NCI-H1694 treated with DMSO at 0.1 percent for 48 hours (cell line): ENCODE measurements around the gene ATP10A.
"Not testable (repeated sequence)": the region's sequence is repeated elsewhere in the genome, so short reads cannot be mapped to it uniquely, and the experiment has no call there.

ENCODE experiments used
- DNase-seq: peaks from one replicate; lab custom pipeline; 2025; lab: John Stamatoyannopoulos, UW

Gene ATP10A

DNA sequence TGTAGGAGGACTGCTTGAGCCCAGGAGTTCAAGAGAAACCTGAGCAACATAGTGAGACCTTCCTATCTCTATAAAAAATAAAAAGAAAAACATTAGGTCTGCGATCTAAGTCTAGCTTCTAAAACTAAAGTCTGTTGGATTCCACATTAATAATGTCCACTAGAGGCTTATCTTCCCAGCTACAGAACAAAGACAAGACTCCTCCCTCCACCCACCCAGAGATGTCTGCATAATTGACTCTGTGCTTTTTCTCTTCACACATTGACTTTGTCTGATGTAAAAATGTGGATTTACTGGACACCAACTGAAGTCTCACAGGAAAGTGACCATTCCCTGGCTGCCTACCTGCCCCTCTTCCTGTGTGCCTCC lies 91.8 kb downstream of the ATP10A start:
- no peak for DNase-seq

DNA sequence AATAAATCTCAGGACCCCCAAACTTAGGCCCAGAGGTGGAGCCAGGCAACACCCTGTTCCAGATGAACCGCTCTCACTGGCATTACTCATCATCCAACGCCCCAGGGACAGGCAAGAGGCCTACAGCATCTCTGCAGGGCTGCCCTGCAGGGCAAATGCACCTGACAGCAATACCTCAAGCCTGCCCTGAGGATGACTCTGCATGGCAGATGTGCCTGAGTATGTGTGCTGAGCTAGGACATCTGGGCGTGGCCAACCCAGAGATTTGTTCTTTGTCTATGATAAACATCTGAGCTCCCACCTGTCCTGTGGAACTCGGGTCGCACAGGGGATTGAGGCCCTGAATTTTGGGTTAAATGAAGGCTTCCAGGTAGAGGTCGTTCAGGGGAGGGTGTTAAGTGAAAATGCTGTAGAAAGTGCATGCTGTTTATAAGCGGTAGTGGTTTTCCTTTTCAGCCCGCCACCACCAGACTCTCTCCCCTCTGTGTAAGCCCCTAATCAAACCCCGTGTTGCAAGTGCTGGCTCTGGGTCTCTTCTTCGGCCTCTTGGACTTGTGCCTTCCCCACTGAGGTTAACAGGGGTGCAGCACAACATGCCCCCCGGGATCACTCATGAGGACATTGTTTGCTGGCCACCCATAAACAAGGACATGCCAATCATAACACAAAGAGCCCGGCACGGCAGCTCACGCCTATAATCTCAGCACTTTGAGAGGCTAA lies 92.3 kb downstream of the ATP10A start:
- no peak for DNase-seq

DNA sequence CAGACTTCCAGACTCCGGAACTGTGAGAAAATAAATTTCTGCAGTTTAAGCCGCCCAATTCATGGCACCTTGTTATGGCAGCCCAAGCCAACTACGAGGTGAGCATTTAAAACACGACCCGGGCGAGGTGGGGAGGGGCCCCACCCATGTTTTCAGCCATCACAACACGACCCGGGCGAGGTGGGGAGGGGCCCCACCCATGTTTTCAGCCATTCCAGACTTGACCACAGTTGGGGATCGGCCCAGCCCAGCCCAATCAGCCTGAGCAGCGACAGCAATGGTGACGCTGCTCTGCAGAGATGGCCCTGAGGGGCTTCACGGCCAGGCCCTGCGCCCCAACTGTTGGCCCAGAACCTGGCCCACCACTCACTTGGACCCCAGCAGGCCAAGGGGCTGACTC lies 93.1 kb downstream of the ATP10A start:
- no peak for DNase-seq

DNA sequence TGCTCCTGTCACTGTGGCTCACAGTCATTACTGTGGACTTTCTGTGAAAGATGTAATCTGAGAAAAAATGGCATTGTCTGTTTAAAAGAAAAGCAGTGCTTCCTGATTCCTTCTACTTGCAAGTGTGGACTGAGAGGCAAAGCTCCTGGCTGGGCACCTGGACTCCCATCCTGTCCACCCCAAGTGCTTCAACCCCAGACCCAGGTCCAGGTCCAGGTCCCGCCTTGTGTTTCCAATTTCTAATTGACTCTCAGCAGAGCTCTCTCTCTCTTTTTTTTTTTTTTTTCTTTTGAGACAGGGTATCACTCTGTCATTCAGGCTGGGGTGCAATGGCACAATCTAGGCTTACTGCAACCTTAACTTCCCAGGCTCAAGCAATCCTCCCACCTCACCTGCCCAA lies 94.9 kb downstream of the ATP10A start:
- DNase-seq, result no peak

DNA sequence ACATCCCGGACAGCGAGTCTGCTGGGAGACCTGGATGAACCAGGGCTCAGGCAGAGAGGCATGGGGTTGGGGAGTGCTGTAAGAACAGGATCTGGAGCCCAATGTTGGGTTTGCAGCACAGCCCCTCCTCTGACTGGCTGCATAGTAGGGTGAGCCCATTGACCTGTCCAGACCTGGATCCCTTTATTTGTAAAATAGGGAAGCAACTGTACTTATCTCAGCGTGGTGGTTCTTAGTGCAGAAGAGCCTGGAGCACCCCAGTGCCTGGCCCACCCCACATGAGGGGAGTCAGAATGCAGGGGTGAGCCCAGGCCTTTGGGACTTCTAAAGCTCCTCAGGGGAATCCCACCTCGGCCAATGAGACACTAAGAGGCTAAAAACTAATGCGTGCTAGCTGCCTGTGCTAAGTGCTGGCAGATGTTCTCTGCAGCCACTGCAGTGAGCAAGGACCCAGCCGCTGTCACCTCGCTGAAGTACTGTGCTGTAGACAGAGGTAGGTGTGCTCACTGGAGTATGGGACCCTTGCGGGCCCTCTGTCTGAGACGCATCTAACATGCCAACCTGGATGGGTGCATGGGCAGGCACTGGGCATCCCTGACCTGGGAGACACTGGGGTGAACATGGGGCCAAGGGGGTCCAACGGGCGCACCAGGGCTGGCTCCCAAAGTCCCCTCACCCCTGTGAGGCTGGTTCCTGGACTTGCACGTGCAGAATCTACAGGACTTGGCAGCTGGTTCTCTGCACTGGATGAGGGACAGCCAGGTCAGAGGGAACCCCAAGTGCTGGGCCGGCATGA lies 95.6 kb downstream of the ATP10A start:
- no peak for DNase-seq

DNA sequence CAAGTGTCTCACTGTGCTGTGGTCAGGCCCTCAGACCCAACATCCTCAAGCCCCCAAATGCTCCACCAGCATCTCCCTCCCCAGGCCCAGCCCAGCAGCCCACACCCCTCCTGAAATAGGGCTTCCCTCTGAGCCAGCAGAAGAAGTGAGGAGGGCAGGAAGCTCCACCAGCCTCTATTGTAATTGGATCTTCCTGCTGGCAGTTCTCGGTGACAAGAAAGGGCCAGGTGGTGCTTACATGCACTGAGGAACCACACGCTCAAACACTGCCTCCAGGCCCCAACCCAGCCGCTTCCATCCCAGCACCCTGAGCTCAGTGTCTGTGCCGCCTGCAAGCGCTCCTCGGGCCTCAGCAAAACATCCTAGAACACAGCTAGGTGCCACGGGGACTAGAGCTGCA lies 96.7 kb downstream of the ATP10A start:
- DNase-seq, result peak; percentile 5

DNA sequence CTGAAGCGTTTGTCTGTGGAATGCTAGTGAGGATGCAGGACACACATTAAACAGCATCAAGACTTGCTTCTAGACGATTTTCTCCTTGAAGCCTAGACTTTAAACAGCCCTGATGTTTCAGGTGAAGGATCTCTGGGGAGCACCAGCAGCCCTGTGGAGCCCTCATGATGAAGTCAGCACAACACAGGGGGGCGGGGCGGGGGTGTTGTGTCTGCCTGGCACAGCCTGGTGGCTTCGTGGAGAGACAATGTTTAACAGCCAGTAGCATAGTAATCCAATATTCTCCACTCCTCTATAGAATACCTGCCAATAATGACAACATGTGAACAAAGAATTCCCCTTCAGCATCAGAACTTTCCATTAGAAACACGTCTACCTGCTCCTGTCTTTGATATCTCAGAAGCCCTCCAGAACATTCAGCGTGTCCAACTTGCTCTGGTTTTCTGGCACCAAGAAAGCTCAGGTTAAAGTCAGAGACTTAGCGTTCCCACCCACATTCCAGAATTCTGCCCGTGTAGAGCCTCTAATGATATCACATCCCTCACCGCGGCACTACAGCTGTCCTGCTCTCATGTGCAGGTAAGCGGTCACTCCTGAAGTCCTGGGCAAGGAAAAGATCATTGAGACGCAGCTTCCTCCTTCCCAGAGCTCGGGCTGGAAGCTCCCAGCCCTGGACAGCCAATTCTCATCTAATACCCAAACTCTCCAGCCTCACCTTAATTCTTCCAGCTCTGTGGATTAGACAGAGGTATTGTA lies 98.0 kb downstream of the ATP10A start:
- DNase-seq, result no peak

DNA sequence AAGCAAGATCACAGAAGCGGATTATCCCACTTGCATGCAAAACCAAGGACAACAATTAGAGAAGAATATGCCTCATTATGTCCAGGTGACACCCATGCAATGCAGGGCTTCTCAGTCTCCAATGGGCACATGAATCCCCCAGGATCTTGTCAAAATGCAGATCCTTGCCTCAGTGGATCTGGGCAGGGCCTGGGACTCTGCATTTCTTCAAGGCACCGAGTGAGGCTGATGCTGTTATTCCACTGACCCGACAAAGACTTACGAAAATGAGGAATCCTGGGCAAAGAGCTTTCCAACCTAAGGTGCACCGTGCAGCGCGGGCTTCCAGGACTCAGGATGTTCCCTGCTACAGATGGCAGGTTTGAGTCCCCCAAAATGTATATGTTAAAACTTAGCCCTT lies 99.2 kb downstream of the ATP10A start:
- no peak for DNase-seq

DNA sequence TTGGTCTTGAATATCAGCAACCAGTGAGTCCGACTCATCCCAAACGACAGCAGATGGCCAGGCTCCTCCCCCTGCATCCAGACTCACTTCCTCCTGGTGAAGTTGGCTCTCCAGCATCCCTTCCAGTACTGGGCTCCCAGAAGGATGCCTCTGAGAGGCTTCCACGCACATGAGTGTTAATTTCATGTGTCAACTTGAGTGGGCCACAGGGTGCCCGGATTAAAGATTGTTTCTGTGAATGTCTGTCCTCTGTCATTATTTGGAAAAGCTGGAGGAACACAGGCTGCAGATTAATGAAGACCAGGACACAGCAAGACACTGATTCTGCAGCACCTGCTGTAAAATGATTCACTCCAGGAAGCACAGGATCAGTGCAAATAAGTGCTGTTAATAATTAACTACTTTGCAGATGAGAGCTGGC lies 99.8 kb downstream of the ATP10A start:
- peak; percentile 65 for DNase-seq

DNA sequence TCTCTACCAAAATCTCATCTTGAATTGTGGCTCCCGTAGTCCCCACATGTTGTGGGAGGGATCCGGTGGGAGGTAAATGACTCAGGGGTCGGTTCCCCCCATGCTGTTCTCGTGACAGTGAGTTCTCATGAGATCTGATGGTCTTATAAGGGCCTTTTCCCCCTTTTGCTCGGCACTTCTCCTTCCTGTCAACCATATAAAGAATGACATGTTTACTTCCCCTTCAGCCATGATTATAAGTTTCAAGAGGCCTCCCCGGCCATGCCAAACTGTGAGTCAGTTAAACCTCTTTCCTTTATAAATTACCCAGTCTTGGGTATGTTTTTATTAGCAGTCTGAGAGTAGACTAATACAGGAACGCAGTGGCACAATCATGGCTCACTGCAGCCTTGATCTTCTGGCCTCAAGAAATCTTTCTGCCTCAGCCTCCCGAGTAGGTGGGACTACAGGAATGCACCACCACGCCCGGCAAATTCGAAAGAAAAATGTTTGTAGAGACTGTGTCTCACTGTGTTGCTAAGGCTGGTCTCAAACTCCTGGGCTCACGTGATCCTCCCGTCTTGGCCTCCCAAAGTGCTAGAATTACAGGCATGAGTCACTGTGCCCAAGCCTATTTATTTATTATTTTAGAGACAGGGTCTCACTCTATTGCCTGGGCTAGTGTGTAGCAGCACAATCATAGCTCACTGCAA lies 101.0 kb downstream of the ATP10A start:
- DNase-seq, result no peak

DNA sequence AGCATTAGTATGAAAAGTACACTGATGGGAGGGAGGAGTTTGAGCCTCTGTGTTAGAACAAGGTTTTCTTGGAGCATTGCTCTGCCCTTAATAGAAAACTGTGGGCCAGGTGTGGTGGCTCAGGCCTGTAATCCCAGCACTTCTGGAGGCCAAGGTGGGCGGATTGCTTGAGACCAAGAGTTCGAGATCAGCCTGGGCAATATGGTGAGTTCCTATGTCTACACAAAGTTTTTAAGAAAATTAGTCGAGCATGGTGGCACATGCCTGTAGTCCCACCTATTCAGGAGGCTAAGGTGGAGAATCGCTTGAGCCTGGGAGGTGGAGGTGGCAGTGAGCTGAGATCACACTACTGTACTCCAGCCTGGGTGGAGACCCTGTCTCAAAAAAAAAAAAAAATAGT lies 103.7 kb downstream of the ATP10A start:
- no peak for DNase-seq

DNA sequence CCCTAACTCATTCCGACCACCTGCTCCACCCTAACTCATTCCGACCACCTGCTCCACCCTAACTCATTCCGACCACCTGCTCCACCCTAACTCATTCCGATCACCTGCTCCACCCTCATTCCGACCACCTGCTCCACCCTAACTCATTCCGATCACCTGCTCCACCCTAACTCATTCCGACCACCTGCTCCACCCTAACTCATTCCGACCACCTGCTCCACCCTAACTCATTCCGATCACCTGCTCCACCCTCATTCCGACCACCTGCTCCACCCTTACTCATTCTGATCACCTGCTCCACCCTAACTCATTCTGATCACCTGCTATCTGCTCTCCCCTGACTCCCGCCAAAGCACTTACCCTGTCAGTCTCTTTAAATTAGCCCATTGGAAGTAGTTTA lies 104.5 kb downstream of the ATP10A start:
- not testable (repeated sequence) for DNase-seq

DNA sequence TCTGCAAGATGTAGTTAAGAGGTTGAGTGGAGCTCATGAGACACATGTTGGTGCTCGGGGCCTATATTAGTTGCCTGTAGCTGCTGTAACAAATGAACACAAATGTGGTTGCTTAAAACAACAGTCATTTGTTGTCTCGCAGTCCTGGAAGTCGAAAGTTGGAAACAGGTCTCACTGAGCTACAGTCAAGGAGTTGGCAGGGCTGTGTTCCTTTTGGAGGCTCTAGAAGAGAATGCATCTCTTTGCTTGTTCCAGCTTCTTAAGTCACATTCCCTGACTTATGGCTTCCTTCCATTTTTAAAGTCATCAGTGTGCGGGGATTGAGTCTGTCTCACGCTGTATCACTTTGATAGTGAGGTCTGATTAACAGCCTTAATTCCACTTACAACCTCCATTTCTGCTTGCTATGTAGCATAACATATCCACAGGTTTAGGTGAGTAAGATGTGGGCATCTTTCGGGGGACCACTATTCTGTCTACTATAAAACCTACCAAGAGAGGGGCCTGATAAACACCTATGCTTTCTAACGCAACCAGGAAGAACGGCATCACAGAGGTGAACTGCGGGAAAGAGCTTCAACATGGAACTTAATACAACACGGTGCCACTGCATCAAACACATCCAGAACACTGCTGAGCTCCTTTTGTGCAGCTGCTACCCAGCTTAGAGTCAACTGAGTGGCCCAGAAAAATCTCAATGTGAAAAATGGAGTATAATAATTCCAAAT lies 119.4 kb downstream of the ATP10A start:
- DNase-seq, result no peak

DNA sequence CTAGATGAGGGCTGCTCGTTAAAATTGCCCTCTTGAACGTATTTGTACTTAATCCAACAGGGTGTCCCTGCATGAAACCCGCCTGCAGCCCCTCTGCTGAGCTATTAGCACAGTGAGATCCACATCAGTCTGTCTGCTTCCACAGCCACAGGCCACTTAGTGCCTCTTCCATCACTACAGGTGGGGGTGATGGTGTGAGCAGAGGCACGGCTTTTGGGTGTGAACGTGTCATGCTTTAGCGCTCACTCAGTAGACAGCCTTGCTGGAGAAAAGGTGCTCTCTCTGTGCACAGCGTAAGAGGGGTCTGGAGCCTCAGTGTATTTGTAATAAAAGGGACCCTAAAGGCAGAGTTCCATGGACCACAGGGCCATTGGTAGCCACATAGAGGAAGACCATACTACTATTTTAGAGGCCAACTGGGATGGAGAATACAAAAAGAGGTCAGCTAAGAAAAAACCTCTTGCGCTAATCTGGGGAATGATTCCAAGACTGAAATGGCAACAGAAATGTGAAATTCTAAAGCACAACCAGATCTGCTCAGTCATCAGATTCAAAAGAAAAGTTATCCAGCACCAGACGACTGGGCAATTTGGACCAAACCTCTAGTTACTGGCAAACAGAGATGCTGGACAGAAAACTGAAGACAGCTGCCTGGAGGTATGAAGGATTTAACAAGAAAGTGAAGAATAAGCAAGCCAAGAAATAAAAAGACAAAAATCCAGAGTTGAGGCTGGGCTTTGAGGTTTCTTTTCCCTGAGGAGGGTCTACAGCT lies 120.2 kb downstream of the ATP10A start:
- DNase-seq, result no peak

DNA sequence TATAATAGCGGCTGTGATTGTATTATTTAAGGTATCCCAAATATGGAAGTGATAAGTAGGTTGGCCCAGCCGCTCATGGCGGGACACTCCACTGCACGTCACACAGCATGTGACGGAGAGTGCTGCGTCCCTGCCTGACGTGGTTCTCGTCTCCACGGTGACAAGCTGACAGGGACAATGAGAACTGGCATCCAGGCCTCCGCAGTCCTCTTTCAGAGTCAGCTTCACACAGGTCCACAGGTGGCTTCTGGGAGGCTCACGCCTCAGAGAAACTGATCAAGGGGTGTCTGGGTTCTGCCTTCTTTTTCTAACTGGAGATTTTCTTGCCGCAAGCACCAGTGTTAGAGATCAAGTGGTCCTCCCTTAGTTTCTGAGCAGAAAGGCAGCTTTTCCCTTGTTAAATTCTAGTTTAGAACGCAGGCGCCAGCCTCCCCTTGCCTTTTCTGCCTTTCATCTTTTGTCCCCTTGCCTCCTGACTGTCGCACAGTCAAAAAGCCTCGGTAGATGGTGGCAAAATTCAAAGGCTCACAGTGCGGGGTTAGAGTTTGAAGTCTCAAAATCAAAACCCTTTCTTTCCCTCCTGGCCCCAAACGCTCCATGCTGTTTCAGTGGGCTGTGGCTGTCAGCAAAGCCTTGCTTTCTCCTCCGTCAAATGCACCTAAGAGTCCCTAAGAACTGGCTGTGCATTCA lies 120.9 kb downstream of the ATP10A start:
- no peak for DNase-seq

DNA sequence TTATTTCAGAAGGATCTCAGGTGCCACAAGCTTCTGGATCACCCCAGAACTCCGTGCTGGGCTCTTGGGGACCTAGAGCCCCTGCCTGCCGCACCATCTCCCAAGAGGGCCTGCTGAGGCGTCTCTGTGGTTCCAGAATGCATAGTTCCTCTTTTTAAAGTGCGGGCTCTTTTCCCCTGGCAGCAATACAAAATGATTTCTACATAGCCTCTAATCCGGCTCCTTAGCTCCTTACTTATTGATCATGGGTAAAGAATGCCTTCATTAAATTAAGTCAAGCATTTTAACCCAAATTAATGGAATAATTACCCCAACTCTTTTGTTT lies 121.9 kb downstream of the ATP10A start:
- no peak for DNase-seq

DNA sequence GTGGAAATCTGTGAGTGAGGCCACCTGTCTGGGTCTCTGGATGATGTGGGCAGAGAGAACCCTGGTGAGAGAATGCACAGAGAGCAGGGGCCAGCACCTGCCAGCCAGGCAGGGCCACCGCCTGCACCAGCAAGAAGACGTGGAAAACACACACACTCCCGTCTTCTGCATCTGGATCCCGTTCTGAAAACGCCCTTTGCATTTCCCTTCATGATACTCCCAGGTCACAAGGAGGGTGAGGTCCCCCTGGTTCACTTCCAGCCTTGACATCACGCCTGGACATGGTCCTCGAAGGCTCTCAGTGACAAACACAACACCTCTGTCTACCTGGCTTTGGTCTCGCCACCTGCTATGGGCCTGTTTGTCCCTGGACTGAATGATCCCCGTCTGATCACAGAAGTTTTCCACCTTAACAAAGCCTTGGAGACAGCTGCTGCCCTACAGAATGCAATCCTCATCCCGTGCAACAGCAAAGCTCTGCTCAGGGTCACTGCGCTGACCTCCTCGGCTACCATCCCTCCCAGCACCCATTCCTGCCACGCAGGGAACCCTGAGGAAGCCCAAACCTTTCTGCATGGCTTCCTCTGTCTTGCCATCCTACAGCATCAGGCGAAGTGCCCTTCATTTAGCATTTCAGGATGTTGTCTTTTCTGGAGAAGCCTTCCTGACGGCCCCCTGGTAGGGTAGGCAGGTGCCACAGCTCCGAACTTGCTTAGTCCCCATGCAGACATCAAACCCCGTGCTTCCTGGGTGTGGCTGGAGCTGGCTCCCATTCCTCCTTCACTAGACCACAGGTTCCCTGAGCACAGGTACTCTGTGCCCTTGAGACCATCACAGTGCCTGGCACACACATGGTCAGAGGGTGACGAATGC lies 122.5 kb downstream of the ATP10A start:
- no peak for DNase-seq

DNA sequence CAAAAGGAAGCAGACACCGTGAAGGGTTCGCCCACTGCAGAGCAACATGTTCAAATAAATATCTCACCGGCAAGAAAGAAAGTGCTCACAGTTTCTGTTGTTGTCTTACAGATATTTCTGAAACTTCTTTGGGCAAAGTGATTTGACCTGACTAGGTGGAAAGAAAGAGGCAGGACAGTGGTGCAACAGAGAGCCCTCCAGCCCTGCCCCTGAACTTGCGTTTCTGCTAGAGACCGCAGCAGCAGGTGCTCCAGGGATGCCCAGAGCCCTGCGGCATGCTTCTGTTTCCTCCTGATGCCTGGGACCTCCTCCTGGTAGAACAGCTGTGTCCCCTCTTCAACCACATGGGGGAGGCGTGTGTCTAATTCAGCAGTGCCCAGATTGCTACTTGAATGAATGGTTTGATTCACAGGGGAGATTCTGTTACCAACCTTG lies 123.4 kb downstream of the ATP10A start:
- DNase-seq, result peak; percentile 33
